ENCODE measurements around the gene CD33.

CD33 gene

GRCh38 chr19:51259348-51260245 is 34.7 kb downstream of the CD33 start:
- FAIRE-seq, result peak; percentile 76

GRCh38 chr19:51263808-51264207 is 38.9 kb downstream of the CD33 start:
- no peak for FAIRE-seq

- no peak for FAIRE-seq
Observed at GRCh38 chr19:51271067-51271466, 46.2 kb downstream of the CD33 start.

- FAIRE-seq, result no peak
Observed at GRCh38 chr19:51272183-51272810, 47.4 kb downstream of the CD33 start.

- no peak for FAIRE-seq
Observed at GRCh38 chr19:51274049-51274770, 49.3 kb downstream of the CD33 start.

- FAIRE-seq, result no peak
Observed at GRCh38 chr19:51277112-51277511, 52.2 kb downstream of the CD33 start.

GRCh38 chr19:51282335-51282734 is 57.5 kb downstream of the CD33 start:
- no peak for FAIRE-seq

- FAIRE-seq, result no peak
Observed at GRCh38 chr19:51285682-51286081, 60.8 kb downstream of the CD33 start.

Measured in A204.1 (cell line).